ENCODE measurements around the gene ENTR1. TPM values are rescaled to one million over a fixed set of nuclear protein-coding genes. Genes with fewer than 3 reads are reported as not detected.
A peak's percentile ranks its signal among the peaks of the same experiment; 100 is the strongest.

ENTR1 gene
- total and polyA plus RNA-seq, 10 of the 15 experiments (the other 5 are each of a cell fraction or from before 2014, with no cell fraction given): 8.2 to 96.4 (median 41.1) TPM

GRCh38 chr9:136387217-136387616 lies 23.2 kb downstream of the ENTR1 start:
- no peak for FAIRE-seq
- CTCF ChIA-PET: no interaction called here
- Histone ChIP-seq H3K27ac (ENCODE audit: control insufficient read depth, insufficient read depth) (no peak overlapping the region), H3K79me2 (ENCODE audit: control insufficient read depth, insufficient read depth, low read length) (no peaks in the 10 kb centered on the region), H3K4me3 (no peak overlapping the region), H3K9me3 (replicated peaks; ENCODE audit: control insufficient read depth, insufficient read depth, low read length) (no peaks in the 10 kb centered on the region), H2AFZ (ENCODE audit: control insufficient read depth, low read depth, low read length) (no peak overlapping the region), H3K36me3 (ENCODE audit: control insufficient read depth in 2 of 2, insufficient read depth in 2 of 2, low read length in 1 of 2) (peaks cover 14 to 32% of the 10 kb centered on the region in 2 experiments; a peak in 3 of 4 replicates), H3K9ac (ENCODE audit: control insufficient read depth, insufficient read depth, low read length) (no peak overlapping the region), H3K4me2 (ENCODE audit: control insufficient read depth, insufficient read depth) (no peak overlapping the region), H3K4me1 (ENCODE audit: control insufficient read depth, insufficient read depth, low read length) (no peaks in the 10 kb centered on the region), H4K20me1 (ENCODE audit: control insufficient read depth, insufficient read depth) (no peaks in the 10 kb centered on the region), H3K27me3 (replicated peaks in 1 of 2; ENCODE audit: control insufficient read depth in 2 of 2, insufficient read depth in 2 of 2, low read length in 1 of 2) (no peaks in the 10 kb centered on the region)
- TF ChIP-seq SKIL (IDR thresholded peaks at IDR 0.05; ENCODE audit: low read depth, poor library complexity, severe bottlenecking) (no peak), SUPT20H (IDR thresholded peaks at IDR 0.05; ENCODE audit: borderline replicate concordance, control insufficient read depth, low read depth, low read length) (no peak), TCF3 (IDR thresholded peaks at IDR 0.05; ENCODE audit: borderline replicate concordance, insufficient read depth, low read depth, low read length) (0 out of 2 replicates have a peak, but pooled peaks have one; percentile 40), ATF3 (IDR thresholded peaks at IDR 0.05; ENCODE audit: borderline replicate concordance, extremely low read depth, low read depth, low read length) (no peak), POLR2A (IDR thresholded peaks at IDR 0.05; ENCODE audit: low read depth, low read length) (no peak), USF2 (IDR thresholded peaks at IDR 0.05; ENCODE audit: borderline replicate concordance, low read depth, low read length) (no peak), BCL3 (IDR thresholded peaks at IDR 0.05; ENCODE audit: borderline replicate concordance, insufficient read depth, low read depth, low read length, poor library complexity, severe bottlenecking) (peak; percentile 83)
- RAD21 ChIA-PET (ENCODE audit: unreplicated experiment): no interaction called here
- DNase-seq (ENCODE audit: low read depth, low spot score): no peak
- ATAC-seq: no peak
- in situ Hi-C loops (cut with MboI) (no loop called here), intact Hi-C loops (cut with micrococcal nuclease; ENCODE audit: unreplicated experiment) (no loop called here)
- SMC1A ChIA-PET (ENCODE audit: uncharacterized antibody, unreplicated experiment): no interaction called here
- POLR2A ChIA-PET: no interaction called here
- no TSS peak for BruUV-seq (replicated peaks)
- over 99% methylated on average over 13 of the region's 19 CpGs for WGBS (ENCODE audit: insufficient coverage, insufficient replicate concordance, low lambda C conversion rate, missing lambda C conversion rate)

All from GM12878 (cell line).